PC-3 (cell line): ENCODE data around the gene SMYD3. TPM values are rescaled to one million over a fixed set of nuclear protein-coding genes. Genes with fewer than 3 reads are reported as not detected.

Experiments
- ATAC-seq: fragments of 200-7000 bp; cut with Tn5 transposase; 2 replicates; pipeline ENCODE4 v1.9.1; 2020; ENCODE audit warnings: mild to moderate bottlenecking, moderate library complexity
- BruUV-seq: library from RNA; stranded (reverse); fragments of 400-500 nt; replicated peaks from 2 replicates; lab custom pipeline; 2021; lab: Mats Ljungman, UMichigan
- CTCF ChIA-PET: fragments of 300-600 bp; sonication (Branson Sonifier 250); formaldehyde crosslinking; loops from one replicate; lab custom pipeline; 2022; ENCODE audit warnings: antibody characterized with exemption; lab: Charles Lee
- POLR2A ChIA-PET: fragments of 300-600 bp; sonication (Branson Sonifier 250); formaldehyde crosslinking; loops from one replicate; lab custom pipeline; 2022; ENCODE audit warnings: antibody characterized with exemption; ENCODE audit not compliant: unreplicated experiment; lab: Charles Lee
- DNase-seq: peaks from one replicate; pipeline ENCODE4 v3.0.0-alpha.2; 2015
- H2AFZ ChIP-seq: fragments of 300-600 bp; sonication (generic); 2 replicates; pipeline ENCODE4 v1.6.0; 2016; ENCODE audit warnings: antibody characterized with exemption, low read length
- H3F3A ChIP-seq: fragments of 300-600 bp; sonication (generic); one replicate; pipeline ENCODE4 v1.6.0; 2017; ENCODE audit warnings: antibody characterized with exemption, low read length, control low read depth, mild to moderate bottlenecking; ENCODE audit not compliant: unreplicated experiment
- H3K27ac ChIP-seq: fragments of 300-600 bp; sonication (generic); 2 replicates; pipeline ENCODE4 v1.5.1; 2016; ENCODE audit warnings: mild to moderate bottlenecking, low read length
- H3K27me3 ChIP-seq: fragments of 300-600 bp; sonication (generic); 2 replicates; pipeline ENCODE4 v1.6.1; 2016; ENCODE audit warnings: low read length, mixed read lengths
- H3K36me3 ChIP-seq: fragments of 300-600 bp; sonication (generic); 2 replicates; pipeline ENCODE4 v1.6.1; 2016; ENCODE audit warnings: low read depth, mixed run types, low read length, mixed read lengths
- H3K4me1 ChIP-seq: fragments of 300-600 bp; sonication (generic); 2 replicates; pipeline ENCODE4 v1.5.1; 2016; ENCODE audit warnings: low read length; ENCODE audit not compliant: insufficient read depth
- H3K4me2 ChIP-seq: fragments of 300-600 bp; sonication (generic); 2 replicates; pipeline ENCODE4 v1.6.0; 2016; ENCODE audit warnings: low read length
- H3K4me3 ChIP-seq: fragments of 300-600 bp; sonication (generic); 2 replicates; pipeline ENCODE4 v1.5.1; 2016; ENCODE audit warnings: mild to moderate bottlenecking, low read length, mixed read lengths
- H3K79me2 ChIP-seq: fragments of 300-600 bp; sonication (generic); 2 replicates; pipeline ENCODE4 v1.6.1; 2017; ENCODE audit warnings: low read length, mixed read lengths
- H3K9ac ChIP-seq: fragments of 300-600 bp; sonication (generic); 2 replicates; pipeline ENCODE4 v1.6.0; 2016; ENCODE audit warnings: mild to moderate bottlenecking, low read length
- H3K9me2 ChIP-seq: fragments of 300-600 bp; sonication (generic); replicated peaks from 2 replicates; pipeline ENCODE4 v1.6.1; 2016; ENCODE audit warnings: mixed run types, low read length, mixed read lengths
- H3K9me3 ChIP-seq: fragments of 300-600 bp; sonication (generic); 2 replicates; pipeline ENCODE4 v1.6.1; 2016; ENCODE audit warnings: low read length, mixed read lengths
- H4K20me1 ChIP-seq: fragments of 300-600 bp; sonication (generic); 2 replicates; pipeline ENCODE4 v1.6.1; 2016; ENCODE audit warnings: low read length, mixed read lengths
- EZH2 ChIP-seq: fragments of 300-600 bp; sonication (generic); IDR thresholded peaks from one replicate; pipeline ENCODE4 v1.6.1; 2017; ENCODE audit warnings: antibody characterized with exemption, mild to moderate bottlenecking, low read length; ENCODE audit not compliant: unreplicated experiment
- EZH2phosphoT487 ChIP-seq: fragments of 300-600 bp; sonication (generic); IDR thresholded peaks from 2 replicates; pipeline ENCODE4 v1.6.1; 2018; ENCODE audit warnings: mild to moderate bottlenecking, antibody characterized with exemption, low read length, borderline replicate concordance
- intact Hi-C: fragments of 100-400 bp; cut with micrococcal nuclease; formaldehyde crosslinking; loops from 2 replicates; pipeline ENCODE4 v1.9.0; 2023
- total RNA-seq: library from RNA; depleted of rRNA; stranded (reverse); fragments of >200 nt; gene quantifications from 2 replicates; pipeline ENCODE4 v1.2.3, GENCODE V29; 2014
- TF ChIP-seq, protein P1 (sequence below): fragments of 300-600 bp; sonication (generic); conservative IDR thresholded peaks from 2 replicates; pipeline ENCODE4 v1.5.1; 2017; ENCODE audit warnings: antibody characterized with exemption, low read depth, mild to moderate bottlenecking, low read length

SMYD3 gene
- total RNA-seq, 1 experiment from 2014 or later: 33.0 TPM

DNA sequence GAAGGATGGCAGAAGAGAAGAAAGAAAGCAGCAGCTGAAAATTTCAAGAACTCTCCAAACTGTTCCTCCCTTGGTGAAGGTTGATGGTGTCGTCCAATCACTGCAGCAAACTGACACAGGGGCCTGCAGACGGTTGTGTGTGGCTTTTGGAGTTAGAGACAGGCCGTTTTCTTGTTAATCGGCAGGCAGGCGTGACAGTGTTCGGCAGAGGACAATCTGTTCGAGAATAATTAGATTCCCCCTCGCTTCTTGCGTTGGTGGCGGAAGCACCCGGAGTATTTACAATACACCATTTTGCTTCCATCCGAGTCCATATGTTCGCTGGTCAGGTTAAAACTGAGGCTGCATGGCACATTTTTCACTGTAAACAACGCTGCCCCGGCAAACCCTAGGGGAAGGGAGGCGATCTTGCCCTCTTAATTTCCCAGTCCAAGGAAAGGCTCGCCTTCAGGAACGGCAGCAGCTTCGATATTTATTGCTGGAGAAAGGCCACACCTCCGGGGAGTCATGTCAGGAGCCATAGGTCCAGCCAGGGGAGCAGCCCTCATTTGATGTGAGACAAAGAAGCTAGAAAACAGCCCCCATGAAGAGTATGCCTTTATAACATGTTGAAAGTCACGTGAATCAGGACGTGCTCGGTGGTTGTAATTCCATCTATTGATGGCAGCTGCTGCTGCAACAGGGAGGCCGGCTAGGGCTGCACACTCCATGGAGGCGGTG is 360.1 kb downstream of the SMYD3 start:
- peaks cover 20% of the 10 kb centered on the region for H3K4me1 ChIP-seq
- H3K9ac ChIP-seq: no peak overlapping the region
- H4K20me1 ChIP-seq: no peaks in the 10 kb centered on the region
- no peak overlapping the region for H3K27ac ChIP-seq
- no peak overlapping the region for H2AFZ ChIP-seq
- POLR2A ChIA-PET: no interaction called here
- TF ChIP-seq EZH2phosphoT487 (no peak), EZH2 (no peak)
- TF ChIP-seq, protein P1, sequence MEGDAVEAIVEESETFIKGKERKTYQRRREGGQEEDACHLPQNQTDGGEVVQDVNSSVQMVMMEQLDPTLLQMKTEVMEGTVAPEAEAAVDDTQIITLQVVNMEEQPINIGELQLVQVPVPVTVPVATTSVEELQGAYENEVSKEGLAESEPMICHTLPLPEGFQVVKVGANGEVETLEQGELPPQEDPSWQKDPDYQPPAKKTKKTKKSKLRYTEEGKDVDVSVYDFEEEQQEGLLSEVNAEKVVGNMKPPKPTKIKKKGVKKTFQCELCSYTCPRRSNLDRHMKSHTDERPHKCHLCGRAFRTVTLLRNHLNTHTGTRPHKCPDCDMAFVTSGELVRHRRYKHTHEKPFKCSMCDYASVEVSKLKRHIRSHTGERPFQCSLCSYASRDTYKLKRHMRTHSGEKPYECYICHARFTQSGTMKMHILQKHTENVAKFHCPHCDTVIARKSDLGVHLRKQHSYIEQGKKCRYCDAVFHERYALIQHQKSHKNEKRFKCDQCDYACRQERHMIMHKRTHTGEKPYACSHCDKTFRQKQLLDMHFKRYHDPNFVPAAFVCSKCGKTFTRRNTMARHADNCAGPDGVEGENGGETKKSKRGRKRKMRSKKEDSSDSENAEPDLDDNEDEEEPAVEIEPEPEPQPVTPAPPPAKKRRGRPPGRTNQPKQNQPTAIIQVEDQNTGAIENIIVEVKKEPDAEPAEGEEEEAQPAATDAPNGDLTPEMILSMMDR: no peak
- H3K4me3 ChIP-seq: no peak overlapping the region
- CTCF ChIA-PET: no interaction called here
- intact Hi-C loops: loop anchor here (10.0 kb wide), 1 partner anchor 308 kb away; no protein-coding TSS in a partner anchor
- DNase-seq: no peak
- no TSS peak for BruUV-seq
- H3K79me2 ChIP-seq: no peaks in the 10 kb centered on the region
- no peak for ATAC-seq
- no peak overlapping the region for H3K4me2 ChIP-seq
- H3K9me3 ChIP-seq: no peaks in the 10 kb centered on the region
- 0 out of 2 replicates have a peak, but pooled peaks cover 3% of the 10 kb centered on the region for H3K36me3 ChIP-seq
- no peaks in the 10 kb centered on the region for H3K9me2 ChIP-seq
- H3K27me3 ChIP-seq: no peaks in the 10 kb centered on the region
- peaks cover under 1% of the 10 kb centered on the region for H3F3A ChIP-seq

DNA sequence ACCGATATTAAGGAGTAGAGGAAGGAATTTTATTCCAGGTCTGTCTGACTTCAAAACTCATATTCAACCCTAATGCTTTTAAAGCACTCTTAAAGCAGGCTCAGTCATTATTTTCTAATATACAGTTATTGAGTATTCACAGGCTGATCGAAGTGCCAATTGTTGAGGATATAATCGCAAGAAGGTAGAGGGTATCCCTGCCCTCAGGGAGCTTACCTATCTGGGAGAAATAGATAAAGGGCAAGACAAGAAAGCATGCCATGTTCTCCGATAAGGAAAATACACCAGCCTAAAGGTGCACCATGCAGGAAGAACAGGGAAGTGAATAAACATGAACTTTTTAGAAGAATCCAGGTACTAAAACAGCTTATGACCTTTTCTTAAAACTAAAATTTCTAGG is 361.2 kb downstream of the SMYD3 start:
- H3F3A ChIP-seq: peaks cover 5% of the 10 kb centered on the region
- no peaks in the 10 kb centered on the region for H3K9me2 ChIP-seq
- ChIA-PET POLR2A (no interaction called here), CTCF (interaction anchor here (0.6 kb wide), 1 partner anchor 10 kb away, joined by 3 read pairs; no protein-coding TSS in a partner anchor)
- no peak overlapping the region for H3K4me3 ChIP-seq
- H3K4me2 ChIP-seq: no peak overlapping the region
- H3K9ac ChIP-seq: no peak overlapping the region
- H4K20me1 ChIP-seq: no peaks in the 10 kb centered on the region
- BruUV-seq: no TSS peak
- ATAC-seq: no peak
- intact Hi-C loops: loop anchor here (10.0 kb wide), 1 partner anchor 309 kb away; no protein-coding TSS in a partner anchor
- no peak for DNase-seq
- no peak overlapping the region for H2AFZ ChIP-seq
- no peak overlapping the region for H3K27ac ChIP-seq
- H3K4me1 ChIP-seq: peaks cover 30% of the 10 kb centered on the region
- no peaks in the 10 kb centered on the region for H3K9me3 ChIP-seq
- H3K27me3 ChIP-seq: no peaks in the 10 kb centered on the region
- no peaks in the 10 kb centered on the region for H3K79me2 ChIP-seq
- 0 out of 2 replicates have a peak, but pooled peaks cover 3% of the 10 kb centered on the region for H3K36me3 ChIP-seq
- TF ChIP-seq, protein P1: no peak
- TF ChIP-seq EZH2phosphoT487 (no peak), EZH2 (no peak)

DNA sequence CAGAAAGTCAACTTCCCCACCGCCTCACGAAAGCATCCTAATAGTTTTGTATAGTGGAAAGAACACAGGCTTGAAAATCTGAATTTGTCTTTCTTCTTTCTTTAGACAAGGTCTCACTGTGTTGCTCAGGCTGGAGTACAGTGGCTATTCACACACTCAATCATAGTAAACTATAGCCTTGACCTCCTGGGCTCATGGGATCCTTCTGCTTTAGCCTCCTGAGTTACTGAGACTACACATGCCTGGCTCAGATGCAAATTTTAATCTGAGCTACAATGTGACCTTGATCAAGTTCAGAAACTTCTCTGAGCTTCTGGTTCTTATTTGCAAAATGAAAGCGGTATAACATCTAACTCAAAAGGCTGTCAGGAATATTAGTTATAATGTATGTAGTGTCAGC is 362.1 kb downstream of the SMYD3 start:
- intact Hi-C loops: loop anchor here (10.0 kb wide), 1 partner anchor 310 kb away; no protein-coding TSS in a partner anchor
- H3K9me2 ChIP-seq: no peaks in the 10 kb centered on the region
- no peaks in the 10 kb centered on the region for H3K9me3 ChIP-seq
- 0 out of 2 replicates have a peak, but pooled peaks cover 3% of the 10 kb centered on the region for H3K36me3 ChIP-seq
- ChIA-PET POLR2A (no interaction called here), CTCF (no interaction called here)
- no peak overlapping the region for H3K4me3 ChIP-seq
- peaks cover 34% of the 10 kb centered on the region for H3K4me1 ChIP-seq
- H3K79me2 ChIP-seq: no peaks in the 10 kb centered on the region
- no peak overlapping the region for H3K27ac ChIP-seq
- peaks cover 5% of the 10 kb centered on the region for H3F3A ChIP-seq
- no peaks in the 10 kb centered on the region for H3K27me3 ChIP-seq
- DNase-seq: no peak
- no peak overlapping the region for H3K4me2 ChIP-seq
- ATAC-seq: no peak
- H4K20me1 ChIP-seq: no peaks in the 10 kb centered on the region
- BruUV-seq: no TSS peak
- no peak overlapping the region for H2AFZ ChIP-seq
- no peak for TF ChIP-seq EZH2
- no peak overlapping the region for H3K9ac ChIP-seq
